Subcutaneous adipose tissue (tissue), 4 donors: ENCODE data around the gene TTLL11. TPM values are rescaled to one million over a fixed set of nuclear protein-coding genes. Genes with fewer than 3 reads are reported as not detected.

ENCODE experiments used
- total RNA-seq, 4 donors: library from RNA; depleted of rRNA; stranded (reverse); fragments of >200 nt; gene quantifications; one replicate each; pipeline ENCODE4 v1.1.0, GENCODE V29; 2016
- TF ChIP-seq, protein P1 (sequence below): fragments of 450-650 bp; IDR thresholded peaks from one replicate; pipeline ENCODE4 v1.5.1; 2016; ENCODE audit warnings: low read depth, mild to moderate bottlenecking, control low read depth, antibody characterized with exemption, moderate library complexity

TTLL11 gene, protein sequence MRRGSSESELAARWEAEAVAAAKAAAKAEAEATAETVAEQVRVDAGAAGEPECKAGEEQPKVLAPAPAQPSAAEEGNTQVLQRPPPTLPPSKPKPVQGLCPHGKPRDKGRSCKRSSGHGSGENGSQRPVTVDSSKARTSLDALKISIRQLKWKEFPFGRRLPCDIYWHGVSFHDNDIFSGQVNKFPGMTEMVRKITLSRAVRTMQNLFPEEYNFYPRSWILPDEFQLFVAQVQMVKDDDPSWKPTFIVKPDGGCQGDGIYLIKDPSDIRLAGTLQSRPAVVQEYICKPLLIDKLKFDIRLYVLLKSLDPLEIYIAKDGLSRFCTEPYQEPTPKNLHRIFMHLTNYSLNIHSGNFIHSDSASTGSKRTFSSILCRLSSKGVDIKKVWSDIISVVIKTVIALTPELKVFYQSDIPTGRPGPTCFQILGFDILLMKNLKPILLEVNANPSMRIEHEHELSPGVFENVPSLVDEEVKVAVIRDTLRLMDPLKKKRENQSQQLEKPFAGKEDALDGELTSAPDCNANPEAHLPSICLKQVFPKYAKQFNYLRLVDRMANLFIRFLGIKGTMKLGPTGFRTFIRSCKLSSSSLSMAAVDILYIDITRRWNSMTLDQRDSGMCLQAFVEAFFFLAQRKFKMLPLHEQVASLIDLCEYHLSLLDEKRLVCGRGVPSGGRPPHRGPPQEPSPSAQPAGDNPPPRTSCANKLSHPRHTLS
- total RNA-seq, result 1 to 10 TPM; 4.4 to 8.7 (median 6.4) TPM

GRCh38 chr9:122092611-122093506 lies at the start of gene TTLL11:
TTLL11 (minus strand) TSS chr9:122093308; CDS start chr9:122093148, 160 bp downstream.
- TF ChIP-seq, protein P1, sequence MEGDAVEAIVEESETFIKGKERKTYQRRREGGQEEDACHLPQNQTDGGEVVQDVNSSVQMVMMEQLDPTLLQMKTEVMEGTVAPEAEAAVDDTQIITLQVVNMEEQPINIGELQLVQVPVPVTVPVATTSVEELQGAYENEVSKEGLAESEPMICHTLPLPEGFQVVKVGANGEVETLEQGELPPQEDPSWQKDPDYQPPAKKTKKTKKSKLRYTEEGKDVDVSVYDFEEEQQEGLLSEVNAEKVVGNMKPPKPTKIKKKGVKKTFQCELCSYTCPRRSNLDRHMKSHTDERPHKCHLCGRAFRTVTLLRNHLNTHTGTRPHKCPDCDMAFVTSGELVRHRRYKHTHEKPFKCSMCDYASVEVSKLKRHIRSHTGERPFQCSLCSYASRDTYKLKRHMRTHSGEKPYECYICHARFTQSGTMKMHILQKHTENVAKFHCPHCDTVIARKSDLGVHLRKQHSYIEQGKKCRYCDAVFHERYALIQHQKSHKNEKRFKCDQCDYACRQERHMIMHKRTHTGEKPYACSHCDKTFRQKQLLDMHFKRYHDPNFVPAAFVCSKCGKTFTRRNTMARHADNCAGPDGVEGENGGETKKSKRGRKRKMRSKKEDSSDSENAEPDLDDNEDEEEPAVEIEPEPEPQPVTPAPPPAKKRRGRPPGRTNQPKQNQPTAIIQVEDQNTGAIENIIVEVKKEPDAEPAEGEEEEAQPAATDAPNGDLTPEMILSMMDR, result no peak

DNA sequence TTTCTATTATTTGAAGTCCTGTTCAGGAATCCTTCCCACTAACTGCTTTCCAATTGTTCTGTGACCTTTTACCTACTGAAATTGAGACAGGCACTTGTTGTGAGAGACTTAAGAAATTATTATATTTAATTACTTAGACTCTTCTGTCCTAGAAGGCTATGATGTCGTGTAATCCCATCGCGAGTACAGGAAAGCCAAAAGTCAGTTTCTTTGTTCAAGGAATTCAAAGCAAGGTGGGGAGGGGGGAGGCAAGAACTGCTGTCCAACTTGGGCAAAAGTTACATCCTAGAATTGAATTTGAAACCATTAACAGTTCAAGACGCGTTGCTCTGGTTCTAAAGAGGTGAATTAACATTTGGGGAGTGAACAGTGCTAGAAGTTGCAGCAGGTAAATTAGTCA lies 48.6 kb upstream of the TTLL11 start:
- TF ChIP-seq, protein P1, result no peak

- TF ChIP-seq, protein P1, result no peak
Observed at GRCh38 chr9:122140368-122141193, 47.5 kb upstream of the TTLL11 start.

GRCh38 chr9:122138560-122139268 lies 45.6 kb upstream of the TTLL11 start:
- TF ChIP-seq, protein P1, result no peak

- TF ChIP-seq, protein P1, result no peak
Observed at GRCh38 chr9:122135529-122135859, 42.4 kb upstream of the TTLL11 start.

- TF ChIP-seq, protein P1, result no peak
Observed at GRCh38 chr9:122134822-122135528, 41.9 kb upstream of the TTLL11 start.
